NCI-H526 treated with DMSO at 0.1 percent for 48 hours (cell line): Measurements from ENCODE around the gene ANKRD65.

Experiments
- DNase-seq: peaks from one replicate; lab custom pipeline; 2025; lab: John Stamatoyannopoulos, UW

ANKRD65 gene

GRCh38 chr1:1441002-1441888 is 20.2 kb upstream of the ANKRD65 start:
- no peak for DNase-seq

GRCh38 chr1:1440262-1441001 is 19.4 kb upstream of the ANKRD65 start:
- DNase-seq: no peak

GRCh38 chr1:1439546-1440261 is 18.6 kb upstream of the ANKRD65 start:
- no peak for DNase-seq

- no peak for DNase-seq
Measured at GRCh38 chr1:1438531-1439381, 17.7 kb upstream of the ANKRD65 start.

- DNase-seq: no peak
Measured at GRCh38 chr1:1437904-1438376, 16.9 kb upstream of the ANKRD65 start.

- DNase-seq: no peak
Measured at GRCh38 chr1:1437033-1437903, 16.2 kb upstream of the ANKRD65 start.

GRCh38 chr1:1436630-1437032 is 15.6 kb upstream of the ANKRD65 start:
- no peak for DNase-seq

GRCh38 chr1:1435911-1436629 is 15.0 kb upstream of the ANKRD65 start:
- no peak for DNase-seq

GRCh38 chr1:1435106-1435903 is 14.2 kb upstream of the ANKRD65 start, which contains the start of gene VWA1:
Gene VWA1, plus strand, starts transcription at chr1:1435690. Its CDS starts 59 bp downstream, at chr1:1435749.
- DNase-seq: peak; percentile 17

- no peak for DNase-seq
Measured at GRCh38 chr1:1434824-1435105, 13.7 kb upstream of the ANKRD65 start.

GRCh38 chr1:1434131-1434823 is 13.2 kb upstream of the ANKRD65 start:
- DNase-seq: no peak

GRCh38 chr1:1433804-1434130 is 12.7 kb upstream of the ANKRD65 start:
- DNase-seq: no peak

- DNase-seq: peak; percentile 64
Measured at GRCh38 chr1:1432951-1433803, 12.1 kb upstream of the ANKRD65 start.

GRCh38 chr1:1432274-1432950 is 11.3 kb upstream of the ANKRD65 start:
- no peak for DNase-seq

GRCh38 chr1:1431845-1432273 is 10.8 kb upstream of the ANKRD65 start:
- DNase-seq: no peak

GRCh38 chr1:1430992-1431844 is 10.1 kb upstream of the ANKRD65 start:
- no peak for DNase-seq
